ENCODE results near the gene NAALADL2. TPM values are rescaled to one million over a fixed set of nuclear protein-coding genes. Genes with fewer than 3 reads are reported as not detected.

Gene NAALADL2
- 10.4 TPM in 2 replicates for total RNA-seq
- long read RNA-seq, partial matches to known transcripts, result 4 of 9 reads
- long read RNA-seq, other reads (novel, unspliced or antisense), result 4 of 9 reads

DNA sequence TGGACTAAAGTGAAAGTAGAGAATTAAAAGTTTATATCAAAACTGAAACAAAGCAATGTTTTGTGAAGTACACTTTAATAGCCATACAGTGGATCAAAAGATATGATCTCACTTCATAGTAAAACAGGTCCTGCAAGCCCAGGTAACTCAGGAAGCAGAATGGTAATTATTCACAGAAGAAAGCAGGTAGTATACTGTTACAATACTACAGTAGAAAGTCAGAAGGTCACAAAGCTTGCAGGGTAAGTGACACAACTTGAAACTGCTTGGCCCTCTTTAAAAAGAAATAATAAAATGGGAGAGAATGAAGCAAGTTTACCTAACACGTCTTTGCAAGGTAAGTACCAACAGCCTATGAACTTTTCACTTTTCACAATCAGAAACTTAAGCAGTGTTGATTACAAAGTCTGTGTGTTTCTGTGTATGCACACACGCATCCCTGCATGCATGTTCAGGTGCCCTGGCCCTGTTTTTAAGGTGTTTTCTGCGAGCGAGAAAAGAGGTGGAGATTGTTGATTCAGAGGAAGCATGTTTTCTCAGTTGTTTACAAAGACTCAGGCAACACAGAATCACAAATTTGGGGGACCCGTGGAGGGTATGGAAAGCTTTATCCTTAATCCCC is at the start of gene NAALADL2:
Gene NAALADL2 (plus strand): TSS at position 221 of the 622 bp plus-strand sequence.
- peaks cover under 1% of the 10 kb centered on the region for H3K9me3 Mint-ChIP-seq (ENCODE audit: low read depth)
- H3K27ac Mint-ChIP-seq, result peak within 1 kb of the TSS; percentile 91
- H3K27me3 Mint-ChIP-seq, result no peaks in the 10 kb centered on the region
- TF ChIP-seq, protein P1, sequence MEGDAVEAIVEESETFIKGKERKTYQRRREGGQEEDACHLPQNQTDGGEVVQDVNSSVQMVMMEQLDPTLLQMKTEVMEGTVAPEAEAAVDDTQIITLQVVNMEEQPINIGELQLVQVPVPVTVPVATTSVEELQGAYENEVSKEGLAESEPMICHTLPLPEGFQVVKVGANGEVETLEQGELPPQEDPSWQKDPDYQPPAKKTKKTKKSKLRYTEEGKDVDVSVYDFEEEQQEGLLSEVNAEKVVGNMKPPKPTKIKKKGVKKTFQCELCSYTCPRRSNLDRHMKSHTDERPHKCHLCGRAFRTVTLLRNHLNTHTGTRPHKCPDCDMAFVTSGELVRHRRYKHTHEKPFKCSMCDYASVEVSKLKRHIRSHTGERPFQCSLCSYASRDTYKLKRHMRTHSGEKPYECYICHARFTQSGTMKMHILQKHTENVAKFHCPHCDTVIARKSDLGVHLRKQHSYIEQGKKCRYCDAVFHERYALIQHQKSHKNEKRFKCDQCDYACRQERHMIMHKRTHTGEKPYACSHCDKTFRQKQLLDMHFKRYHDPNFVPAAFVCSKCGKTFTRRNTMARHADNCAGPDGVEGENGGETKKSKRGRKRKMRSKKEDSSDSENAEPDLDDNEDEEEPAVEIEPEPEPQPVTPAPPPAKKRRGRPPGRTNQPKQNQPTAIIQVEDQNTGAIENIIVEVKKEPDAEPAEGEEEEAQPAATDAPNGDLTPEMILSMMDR (IDR thresholded peaks at IDR 0.05; ENCODE audit: unreplicated experiment), result no peak
- peaks cover 2% of the 10 kb centered on the region for H3K36me3 Mint-ChIP-seq (ENCODE audit: insufficient read depth)
- DNase-seq (ENCODE audit: low spot score, unreplicated experiment), result no peak
- H3K4me3 Mint-ChIP-seq (ENCODE audit: low read depth), result peak within 1 kb of the TSS; percentile 53
- H3K4me1 Mint-ChIP-seq (ENCODE audit: low read depth), result peaks cover 33% of the 10 kb centered on the region

DNA sequence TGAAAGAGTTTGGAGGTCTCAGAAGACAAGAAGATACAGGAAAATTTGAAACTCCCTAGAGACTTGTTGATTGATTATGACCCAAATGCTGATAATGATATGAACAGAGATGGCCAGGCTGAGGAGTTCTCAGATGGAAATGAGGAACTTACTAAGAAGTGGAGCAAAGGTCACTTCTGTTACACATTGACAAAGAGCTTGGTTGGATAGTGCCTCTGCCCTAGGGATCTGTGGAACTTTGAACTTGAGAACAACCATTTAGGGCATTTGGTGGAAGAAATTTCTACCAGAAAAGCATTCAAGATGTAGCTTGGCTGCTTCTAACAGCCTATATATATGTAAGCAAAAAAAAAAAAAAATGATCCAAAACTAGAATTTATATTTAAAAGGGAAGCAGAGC is 48.9 kb upstream of the NAALADL2 start:
- no peak overlapping the region for H3K27ac Mint-ChIP-seq

DNA sequence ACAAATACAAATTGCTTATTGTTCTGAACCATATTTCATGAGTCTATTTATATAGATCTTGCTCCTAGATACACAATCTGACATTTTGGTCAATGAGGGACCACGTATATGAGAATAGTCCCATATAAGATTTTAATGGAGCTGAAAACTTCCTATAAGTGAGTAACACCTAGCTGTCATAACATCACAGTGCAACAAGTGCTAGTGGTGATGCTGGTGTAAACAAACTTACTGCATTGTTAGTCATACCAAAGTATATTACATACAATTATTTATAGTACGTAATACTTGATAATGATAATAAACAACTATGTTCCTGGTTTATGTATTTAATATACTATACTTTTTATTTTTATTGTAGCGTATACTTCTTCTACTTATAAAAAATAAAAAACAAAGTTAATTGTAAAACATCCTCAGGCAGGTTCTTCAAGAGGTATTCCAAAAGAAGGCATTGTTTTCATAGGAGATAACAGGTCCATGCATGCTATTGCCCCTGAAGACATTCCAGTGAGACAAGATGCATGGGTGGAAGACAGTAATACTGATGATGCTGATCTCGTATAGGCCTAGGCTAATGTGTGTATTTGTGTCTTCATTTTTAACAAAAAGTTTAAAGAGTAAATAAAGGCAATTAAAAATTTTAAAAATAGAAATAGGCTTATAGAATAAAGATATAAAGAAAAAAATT is 46.8 kb upstream of the NAALADL2 start:
- H3K27me3 Mint-ChIP-seq, result no peaks in the 10 kb centered on the region
- H3K4me3 Mint-ChIP-seq (ENCODE audit: low read depth), result no peak overlapping the region
- no peak for DNase-seq (ENCODE audit: low spot score, unreplicated experiment)
- TF ChIP-seq, protein P1 (IDR thresholded peaks at IDR 0.05; ENCODE audit: unreplicated experiment), result no peak
- peaks cover 3% of the 10 kb centered on the region for H3K4me1 Mint-ChIP-seq (ENCODE audit: low read depth)
- H3K9me3 Mint-ChIP-seq (ENCODE audit: low read depth), result peaks cover 16% of the 10 kb centered on the region
- no peaks in the 10 kb centered on the region for H3K36me3 Mint-ChIP-seq (ENCODE audit: insufficient read depth)
- no peak overlapping the region for H3K27ac Mint-ChIP-seq

More for the DNA sequence above, 48.9 kb upstream of the NAALADL2 start:
- H3K36me3 Mint-ChIP-seq (ENCODE audit: insufficient read depth), result no peaks in the 10 kb centered on the region
- H3K4me1 Mint-ChIP-seq (ENCODE audit: low read depth), result no peaks in the 10 kb centered on the region
- TF ChIP-seq, protein P1 (IDR thresholded peaks at IDR 0.05; ENCODE audit: unreplicated experiment), result no peak
- H3K27me3 Mint-ChIP-seq, result no peaks in the 10 kb centered on the region
- H3K9me3 Mint-ChIP-seq (ENCODE audit: low read depth), result peaks cover 16% of the 10 kb centered on the region
- no peak for DNase-seq (ENCODE audit: low spot score, unreplicated experiment)
- no peak overlapping the region for H3K4me3 Mint-ChIP-seq (ENCODE audit: low read depth)

DNA sequence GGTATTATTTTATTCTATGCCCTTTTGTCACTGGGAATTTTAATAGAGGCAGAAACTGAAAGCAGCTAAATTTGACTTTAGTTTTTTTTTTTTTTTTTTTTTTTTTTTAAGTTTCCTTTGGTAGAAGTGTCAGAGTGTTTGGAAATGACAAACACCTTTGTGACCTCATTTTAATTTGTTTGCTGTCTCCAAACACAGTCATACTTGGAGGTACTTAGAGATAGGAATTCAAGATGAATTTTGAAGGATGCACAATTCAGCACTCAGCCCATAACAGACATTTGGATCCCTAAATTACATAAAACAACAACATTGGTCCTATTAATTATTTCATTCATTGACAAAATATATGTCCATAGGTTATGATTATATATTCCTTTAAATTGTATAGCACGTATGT is 43.4 kb upstream of the NAALADL2 start:
- Mint-ChIP-seq H3K27ac (no peak overlapping the region), H3K4me3 (ENCODE audit: low read depth) (no peak overlapping the region), H3K4me1 (ENCODE audit: low read depth) (peaks cover 3% of the 10 kb centered on the region), H3K36me3 (ENCODE audit: insufficient read depth) (no peaks in the 10 kb centered on the region), H3K9me3 (ENCODE audit: low read depth) (peaks cover 6% of the 10 kb centered on the region), H3K27me3 (no peaks in the 10 kb centered on the region)
- TF ChIP-seq, protein P1 (IDR thresholded peaks at IDR 0.05; ENCODE audit: unreplicated experiment), result no peak
- DNase-seq (ENCODE audit: low spot score, unreplicated experiment), result no peak

DNA sequence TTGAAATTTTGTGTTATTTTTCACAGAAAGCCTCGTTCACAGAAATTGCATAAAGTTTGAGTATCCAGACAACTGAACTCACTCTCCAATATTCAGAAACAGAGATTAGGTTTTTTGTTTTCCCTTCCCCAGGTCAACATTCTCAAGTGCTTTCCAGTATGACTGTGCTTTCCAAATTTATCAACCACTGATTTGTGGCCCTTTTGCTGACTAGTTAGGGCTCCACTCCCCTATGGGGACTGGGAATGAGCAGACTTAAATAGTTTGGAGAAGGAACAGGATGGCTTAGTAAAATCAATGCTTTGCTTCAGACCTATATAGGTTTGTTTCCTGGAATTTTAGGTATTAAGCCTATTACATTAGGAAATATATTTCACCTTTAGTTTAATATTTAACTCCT is 38.2 kb upstream of the NAALADL2 start:
- Mint-ChIP-seq H3K4me3 (ENCODE audit: low read depth) (no peak overlapping the region), H3K4me1 (ENCODE audit: low read depth) (peaks cover 8% of the 10 kb centered on the region), H3K27ac (no peak overlapping the region), H3K36me3 (ENCODE audit: insufficient read depth) (no peaks in the 10 kb centered on the region), H3K27me3 (no peaks in the 10 kb centered on the region), H3K9me3 (ENCODE audit: low read depth) (peaks cover under 1% of the 10 kb centered on the region)
- TF ChIP-seq, protein P1 (IDR thresholded peaks at IDR 0.05; ENCODE audit: unreplicated experiment), result no peak
- no peak for DNase-seq (ENCODE audit: low spot score, unreplicated experiment)
